GM21390 (cell line): Measurements from ENCODE around the gene N4BP2L1.

ENCODE experiments used
- ATAC-seq: cut with Tn5 transposase; IDR thresholded peaks from one replicate; pipeline ENCODE4 v1.9.1; 2021; ENCODE audit not compliant: unreplicated experiment

N4BP2L1 gene

DNA sequence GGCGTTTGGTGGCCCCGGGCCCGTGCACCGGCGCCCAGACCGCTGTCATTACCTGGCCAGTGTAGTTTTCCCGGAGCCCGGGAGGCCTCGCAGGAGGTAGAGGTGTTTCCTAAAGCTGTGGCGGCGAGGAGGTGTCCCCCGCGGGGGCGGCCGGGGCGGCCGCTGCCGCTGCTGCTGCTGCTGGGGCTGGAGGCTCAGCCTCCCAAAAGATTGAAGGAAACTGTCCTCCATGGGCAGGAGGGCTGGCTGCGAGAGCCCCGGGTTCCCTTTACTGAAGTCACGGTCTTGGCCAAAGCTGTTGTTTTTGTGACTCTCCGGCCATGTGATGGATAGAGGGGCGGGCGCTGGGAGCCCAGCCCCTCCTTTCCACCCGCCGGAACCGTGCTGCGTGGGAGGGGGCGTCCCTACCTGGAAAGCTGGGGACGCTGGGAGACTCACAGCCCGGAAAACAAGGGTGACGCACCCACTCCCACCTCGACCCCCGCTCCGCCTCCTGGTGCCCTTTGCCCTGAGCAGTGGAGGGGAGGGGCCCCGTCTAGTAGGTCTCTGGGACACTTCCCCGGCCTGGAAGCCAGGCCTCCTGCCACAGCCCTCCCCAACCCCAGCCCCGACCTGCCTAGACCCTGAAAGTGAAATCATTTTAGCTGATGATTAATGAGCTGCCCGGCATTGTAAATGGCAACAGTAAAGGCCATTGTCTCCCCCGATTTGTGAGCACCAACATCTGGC is at the start of gene N4BP2L1:
N4BP2L1 (minus strand) TSS at position 279 of the 729 bp plus-strand sequence; CDS start at position 231, 48 bp downstream.
- ATAC-seq, result peak; percentile 66

DNA sequence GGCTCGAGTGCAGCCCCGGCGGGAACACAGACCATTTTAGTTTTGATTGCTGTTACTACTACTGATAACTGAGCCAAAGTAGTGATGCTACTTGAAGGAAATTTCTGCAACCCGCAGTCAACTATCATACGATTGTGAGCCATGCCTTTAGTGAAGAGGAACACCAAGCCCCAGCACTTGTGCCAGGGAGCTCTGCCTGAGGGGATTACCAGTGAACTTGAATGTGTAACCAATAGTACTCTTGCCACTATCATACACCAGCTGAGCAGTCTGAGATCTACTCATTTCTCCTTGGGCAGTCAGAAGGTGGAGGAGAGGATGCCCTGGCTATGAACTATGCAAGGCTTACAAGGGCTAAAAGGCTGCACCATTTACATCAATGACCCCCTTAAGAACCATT is 49.0 kb upstream of the N4BP2L1 start:
- ATAC-seq, result no peak

DNA sequence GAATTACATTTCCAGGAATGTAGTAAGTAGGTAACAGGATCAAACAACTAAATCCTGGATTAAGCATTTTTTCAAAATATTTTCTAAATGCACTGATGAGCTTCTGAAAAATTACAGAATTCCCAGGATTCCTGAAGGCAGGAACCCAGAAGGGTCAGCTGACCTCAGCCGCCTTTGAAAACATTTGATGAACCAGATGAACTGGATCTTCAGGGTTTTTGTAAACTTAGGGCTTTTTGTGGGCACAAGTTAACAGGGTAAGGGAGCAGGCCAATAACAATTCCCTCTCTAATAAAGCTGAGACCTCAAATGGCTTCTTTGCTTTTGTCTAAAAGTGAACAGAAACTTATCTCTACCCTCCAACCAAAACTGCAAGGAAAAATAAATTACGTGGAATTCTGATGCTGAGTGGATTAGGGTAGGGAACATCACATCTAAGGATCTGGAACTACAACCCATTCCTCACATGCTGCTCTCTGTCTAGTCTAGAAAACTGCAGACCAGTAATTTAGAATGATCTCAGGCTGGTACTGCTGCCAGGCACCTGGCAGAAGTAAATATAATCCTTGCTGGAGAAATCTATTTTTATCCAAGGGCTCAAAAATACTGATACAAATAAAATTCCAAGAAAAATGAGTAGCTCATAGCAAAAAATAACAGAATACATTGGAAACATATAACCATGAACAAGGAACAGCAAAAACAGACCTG is 48.2 kb upstream of the N4BP2L1 start:
- no peak for ATAC-seq

DNA sequence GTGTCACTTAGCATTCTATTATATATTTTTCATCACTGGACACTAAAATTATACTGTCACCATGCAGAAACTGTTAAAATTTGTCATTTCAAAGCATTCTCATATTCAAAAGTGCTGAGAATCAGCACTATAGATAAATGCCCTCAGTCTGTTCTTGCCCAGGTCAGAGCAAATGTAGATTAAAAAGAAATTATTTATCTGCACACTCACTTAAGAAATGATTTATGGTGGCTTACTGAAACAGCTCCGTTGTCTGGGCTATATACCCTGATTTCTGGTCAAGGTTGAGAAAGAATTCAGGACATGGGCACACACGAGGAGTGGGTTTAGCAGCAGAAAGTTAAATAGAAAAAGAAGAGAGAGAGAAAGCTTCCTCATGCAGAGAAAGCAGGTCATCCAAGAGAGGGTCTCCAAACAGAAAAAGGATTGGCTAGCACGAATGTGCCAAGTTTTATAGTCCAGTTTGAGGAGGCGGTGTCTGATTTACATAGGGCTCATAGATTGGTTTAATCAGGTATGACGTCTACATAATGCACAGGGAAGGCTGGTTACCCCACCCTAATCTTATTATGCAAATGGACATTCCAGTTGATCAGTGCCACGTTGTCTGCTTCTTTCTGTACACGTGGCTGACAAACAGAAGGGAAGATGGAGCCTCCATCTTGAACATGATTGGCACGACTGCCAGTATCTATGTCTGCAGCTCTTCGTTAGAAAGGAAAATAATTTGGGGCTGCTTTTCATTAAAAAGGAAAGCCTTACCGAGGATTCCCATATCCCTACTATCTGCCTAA is 47.3 kb upstream of the N4BP2L1 start:
- no peak for ATAC-seq

DNA sequence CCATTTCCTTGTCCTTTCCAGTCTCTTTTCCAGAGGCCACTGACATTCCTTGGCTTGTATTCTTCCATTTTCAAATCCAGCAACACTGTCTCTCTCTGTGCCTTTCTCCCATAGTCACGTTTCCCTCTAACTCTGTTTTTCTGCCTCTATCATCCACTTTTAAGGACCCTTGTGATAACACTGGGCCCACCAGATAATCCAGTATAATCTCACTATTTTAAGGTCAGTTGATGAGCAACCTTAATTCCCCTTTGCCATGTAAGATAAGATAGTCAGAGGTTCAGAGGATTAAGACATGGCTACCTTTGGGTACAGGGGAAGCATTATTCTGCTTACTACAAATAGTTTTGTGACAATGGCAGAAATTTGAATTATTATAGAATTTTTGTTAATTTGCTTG is 45.7 kb upstream of the N4BP2L1 start:
- ATAC-seq, result no peak

DNA sequence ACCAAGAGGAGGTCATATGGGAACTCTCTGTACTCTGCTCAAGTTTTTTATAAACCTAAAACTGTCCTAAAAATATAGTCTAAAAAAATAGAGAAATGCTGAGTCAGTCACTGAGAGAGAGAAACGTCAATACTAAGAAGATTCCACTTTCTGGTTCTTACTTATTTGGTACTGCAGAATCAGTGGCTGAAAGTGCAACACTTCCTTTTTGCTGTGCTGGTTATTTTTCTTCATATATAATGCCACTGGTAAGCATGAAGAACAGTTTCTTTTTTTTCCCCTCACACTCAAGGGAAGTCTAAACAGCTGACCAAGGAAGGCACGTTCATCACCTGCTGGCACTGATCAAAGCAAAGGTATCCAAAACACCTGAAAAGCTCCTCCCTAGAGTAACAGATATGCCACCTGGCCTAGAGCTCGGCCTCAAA is 44.3 kb upstream of the N4BP2L1 start:
- ATAC-seq, result peak; percentile 84

DNA sequence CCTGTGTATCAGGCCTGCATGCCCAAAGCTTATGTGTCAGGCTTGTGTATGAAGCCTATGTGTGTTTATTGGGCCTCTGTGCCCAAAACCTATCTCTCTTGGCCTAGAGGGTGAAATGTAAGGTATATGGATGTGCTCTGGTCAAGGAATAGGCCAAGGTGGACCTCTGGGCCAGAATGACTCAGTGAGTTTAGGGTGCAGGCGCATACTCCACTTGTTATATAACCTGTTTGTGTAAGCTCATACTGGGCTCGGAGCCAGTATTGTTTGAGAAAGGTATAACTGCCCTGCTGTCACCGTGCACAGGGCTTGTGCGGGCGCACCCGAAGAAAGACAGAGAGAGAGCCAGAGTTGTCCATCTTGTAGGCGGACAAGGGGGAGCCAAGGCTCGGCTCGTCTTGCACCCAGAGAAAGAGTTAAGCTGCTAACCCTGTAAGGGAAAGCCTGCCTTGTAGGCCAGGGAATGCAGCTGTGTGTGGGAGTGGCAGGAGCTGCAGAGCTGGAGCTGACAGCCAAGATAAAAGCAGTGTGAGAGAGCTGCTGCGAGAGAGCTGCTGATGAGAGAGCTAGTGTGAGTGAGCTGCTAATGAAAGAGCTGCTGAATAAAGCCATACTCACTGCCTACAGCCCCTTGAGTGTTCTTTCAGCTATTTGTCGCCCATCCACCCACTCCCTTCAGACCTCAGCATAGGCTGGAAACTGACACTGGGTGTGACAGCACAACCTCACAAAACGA is 43.4 kb upstream of the N4BP2L1 start:
- peak; percentile 2 for ATAC-seq

DNA sequence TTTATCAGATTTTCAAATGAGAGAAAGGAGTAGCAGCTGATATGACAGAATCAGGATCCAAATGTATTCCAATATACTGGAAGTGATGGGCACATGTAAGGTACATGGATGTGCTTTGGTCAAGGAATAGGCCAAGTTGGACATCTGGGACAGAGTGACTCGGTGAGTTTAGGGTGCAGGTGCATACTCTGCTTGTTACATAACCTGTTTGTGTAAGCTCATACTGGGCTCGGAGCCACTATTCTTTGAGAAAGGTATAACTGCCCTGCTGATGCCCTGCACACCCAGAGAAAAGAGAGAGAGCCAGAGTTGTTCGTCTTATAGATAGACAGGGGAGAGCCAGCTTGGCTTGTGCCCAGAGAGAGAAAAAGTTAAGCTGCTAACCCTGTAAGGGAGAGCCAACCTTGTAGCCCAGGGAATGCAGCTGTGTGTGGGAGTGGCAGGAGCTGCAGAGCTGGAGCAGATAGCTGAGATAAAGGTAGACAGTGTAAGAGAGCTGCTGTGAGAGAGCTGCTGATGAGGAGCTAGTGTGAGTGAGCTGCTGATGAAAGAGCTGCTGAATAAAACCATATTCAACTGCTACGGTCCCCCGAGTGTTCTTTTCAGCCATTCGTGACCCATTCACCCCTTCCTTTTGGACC is 40.7 kb upstream of the N4BP2L1 start:
- no peak for ATAC-seq

DNA sequence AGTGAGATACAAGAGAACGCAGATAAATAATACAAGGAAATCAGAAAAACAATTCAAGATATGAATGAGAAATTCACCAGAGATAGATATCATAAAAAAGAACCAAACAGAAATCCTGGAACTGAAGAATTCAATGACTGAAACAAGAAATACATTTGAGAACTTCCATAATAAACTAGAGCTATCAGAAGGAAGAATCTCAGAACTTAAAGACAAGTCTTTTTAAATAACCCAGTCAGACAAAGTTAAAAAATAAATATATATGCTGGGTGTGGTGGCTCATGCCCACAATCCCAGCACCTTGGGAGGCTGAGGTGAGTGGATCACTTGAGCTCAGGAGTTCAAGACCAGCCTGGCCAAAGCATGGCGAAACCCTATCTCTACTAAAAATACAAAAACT is 28.7 kb upstream of the N4BP2L1 start:
- no peak for ATAC-seq

DNA sequence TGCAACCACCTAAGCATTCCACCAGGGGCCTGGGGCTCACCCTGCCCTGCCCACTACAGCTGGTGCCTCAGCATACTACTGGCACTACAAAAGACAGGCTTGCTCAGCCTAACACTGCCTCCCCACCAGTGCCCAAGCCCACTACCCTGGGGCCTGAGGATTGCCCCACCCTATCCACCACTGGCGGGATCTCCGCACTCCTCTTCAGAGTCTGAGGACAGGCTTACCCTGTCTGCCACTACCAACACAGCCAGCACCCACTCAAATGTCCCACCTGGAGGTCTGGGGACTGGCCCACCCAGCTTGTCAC is 27.6 kb upstream of the N4BP2L1 start:
- no peak for ATAC-seq

DNA sequence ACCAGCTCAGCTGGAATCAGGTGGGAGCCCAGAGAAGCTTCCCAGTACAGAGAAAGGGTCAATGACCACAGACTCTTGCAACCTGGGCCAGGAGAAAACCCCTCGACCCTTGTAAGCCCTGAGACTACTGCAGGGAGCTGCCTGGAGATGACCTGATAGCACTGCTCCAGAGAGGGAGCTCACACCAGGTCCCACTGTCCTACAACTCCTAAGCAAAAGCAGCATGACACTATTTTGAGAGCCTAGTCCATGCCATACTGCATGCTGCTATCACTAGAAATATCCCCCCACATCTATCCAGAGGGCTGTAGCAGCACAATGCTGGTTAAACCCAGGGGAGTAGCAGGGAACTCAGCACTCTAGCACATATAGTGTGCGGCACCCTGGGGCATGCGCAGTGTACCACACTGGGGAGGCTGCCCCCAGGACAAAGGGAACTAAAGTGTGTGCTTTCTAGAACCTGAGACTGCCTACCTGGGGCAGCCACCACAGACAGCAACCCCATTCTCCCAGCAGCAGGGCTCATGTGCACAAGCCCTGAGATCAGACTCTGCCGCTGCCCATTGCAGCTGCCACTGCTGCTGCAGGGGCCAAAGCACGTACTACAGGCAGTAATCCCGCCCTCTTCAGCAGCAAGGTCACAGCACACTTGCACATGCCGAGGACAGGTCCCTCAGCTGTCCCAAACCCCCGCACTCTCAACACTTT is 27.1 kb upstream of the N4BP2L1 start:
- ATAC-seq, result no peak

DNA sequence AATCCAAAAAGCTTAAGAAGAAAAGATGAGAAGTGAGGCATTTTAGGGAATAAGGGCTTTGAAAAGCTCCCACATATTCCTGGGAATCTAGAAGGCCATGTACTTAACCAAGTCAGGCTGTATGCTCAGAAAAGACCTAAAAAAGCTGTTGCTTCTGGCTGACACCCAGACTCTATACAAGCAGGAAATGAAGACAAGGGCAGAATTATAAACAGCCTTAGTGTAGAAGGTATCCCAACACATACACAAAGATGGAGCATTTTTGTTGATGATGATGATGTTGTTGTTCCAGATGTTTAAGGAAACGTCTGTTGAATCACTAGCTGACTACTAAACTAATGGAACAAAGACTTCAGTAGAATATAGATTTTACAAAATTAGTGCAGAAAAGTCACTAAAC is 26.1 kb upstream of the N4BP2L1 start:
- ATAC-seq, result no peak

DNA sequence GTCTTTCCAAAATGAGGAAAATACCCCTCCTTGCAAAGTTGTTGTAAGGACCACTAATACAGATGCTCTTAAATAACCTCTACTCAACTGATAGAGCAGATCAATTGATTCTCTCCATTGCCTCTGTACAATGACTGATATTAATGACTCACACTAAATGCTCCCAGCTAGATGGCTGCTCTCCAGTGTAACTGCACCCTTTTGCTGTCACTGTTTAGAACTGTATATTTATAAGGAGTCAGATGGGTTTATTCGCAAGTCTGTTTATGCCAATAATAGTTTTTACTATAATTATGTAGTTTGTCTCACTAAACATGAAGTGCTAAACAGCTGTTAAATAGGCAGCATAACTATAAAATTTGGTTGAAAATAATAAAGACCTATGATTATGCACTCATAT is 21.0 kb upstream of the N4BP2L1 start:
- ATAC-seq, result no peak

DNA sequence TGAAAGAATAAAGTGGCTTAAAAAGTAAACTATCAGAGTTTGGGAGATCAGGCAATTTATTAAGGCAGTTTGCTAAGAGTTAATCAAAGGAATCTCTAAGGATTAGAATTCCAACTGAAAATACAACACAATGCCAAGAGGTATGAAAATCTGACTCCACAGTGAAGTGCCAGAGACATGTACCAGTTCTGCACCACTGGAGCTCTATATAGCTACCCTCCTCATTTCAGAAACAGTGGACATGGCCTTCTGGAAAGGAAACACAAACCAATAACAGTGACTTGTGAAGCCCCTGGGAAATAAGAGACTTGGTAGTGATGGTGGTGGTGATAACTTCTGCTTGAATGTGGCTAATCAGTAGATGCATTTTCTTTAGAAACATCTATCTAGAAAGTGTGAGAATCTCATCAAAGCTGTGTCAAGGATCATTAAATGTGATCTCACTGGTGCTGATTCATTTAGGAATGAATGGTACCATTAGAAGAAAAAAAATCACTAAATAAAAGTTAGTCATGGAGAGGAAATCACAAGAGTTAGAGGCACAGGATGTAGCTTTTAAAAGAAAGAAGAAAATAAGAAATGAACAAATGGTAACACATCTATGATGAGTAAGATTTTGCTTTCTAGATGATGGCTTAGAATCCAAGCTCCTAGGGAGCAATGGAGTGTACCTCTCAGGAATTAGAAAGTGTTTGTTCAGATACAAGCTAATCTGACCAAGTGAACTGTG is 20.1 kb upstream of the N4BP2L1 start:
- no peak for ATAC-seq

DNA sequence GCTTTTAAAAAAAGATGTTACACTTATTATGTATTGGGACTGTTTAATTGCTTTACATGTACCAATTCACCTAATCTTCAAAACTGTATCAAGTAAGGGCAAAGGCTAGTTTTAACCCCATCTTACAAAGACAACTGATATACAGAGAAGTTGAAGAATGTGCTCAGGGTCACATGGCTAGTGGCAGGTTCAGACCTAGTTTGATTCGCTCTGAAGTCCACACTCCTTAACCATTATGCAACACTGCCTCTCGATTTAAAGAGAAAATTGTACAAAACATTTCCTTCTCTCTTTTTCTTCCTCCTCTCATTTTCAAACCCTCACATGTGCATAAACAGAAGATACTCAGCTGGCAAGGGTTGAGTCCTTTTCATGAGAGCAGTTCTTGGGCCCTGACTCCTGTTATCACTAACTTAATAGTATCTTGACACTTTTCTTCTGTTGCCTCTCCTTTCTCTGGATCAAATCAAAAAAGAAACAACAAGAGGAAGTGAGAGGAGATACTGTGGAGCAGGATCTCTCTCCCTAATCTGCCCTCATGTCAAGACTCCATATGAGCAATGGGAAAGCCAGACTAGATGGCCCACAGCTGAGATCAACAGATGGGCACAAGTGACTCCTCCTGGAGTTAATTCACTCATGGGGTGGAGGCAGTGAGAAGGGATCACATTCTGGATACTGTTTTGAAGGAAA is 19.0 kb upstream of the N4BP2L1 start:
- ATAC-seq, result no peak

DNA sequence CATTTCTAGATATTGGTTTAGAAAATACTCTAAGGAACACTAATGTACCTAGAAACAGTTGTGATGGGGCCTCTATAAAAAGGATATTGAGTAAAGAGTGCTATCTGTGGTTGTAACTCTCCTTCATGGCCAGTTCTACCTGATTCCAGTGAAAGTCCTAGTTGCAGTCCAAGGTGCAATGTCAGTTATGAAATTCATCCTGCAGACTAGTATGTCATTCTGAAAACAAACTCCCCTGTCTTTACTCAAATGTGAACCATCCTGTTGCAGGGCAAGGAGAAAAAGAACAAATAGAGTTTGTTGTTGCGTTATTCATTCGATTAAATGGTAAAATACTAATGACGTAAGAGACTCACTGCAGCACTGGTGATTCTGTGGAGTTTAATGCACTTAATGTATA is 18.3 kb upstream of the N4BP2L1 start:
- no peak for ATAC-seq

DNA sequence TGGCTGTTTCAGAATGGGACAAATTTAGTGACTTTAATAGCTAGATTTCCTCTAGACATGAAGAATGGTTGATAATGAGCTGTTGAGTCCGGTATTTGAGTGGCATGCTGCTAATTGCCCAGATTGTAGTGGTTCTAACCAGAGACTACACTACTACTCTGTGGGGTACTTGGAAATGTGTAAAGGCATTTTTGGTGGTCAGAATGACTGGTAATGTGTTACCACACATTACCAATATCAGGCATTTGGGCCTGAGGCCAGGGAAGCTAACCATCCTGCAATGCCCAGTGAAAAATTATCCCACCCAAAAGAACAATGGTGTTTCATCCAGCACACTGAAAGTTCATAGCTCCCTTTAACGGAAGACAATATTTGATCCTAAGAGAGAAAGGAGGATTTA is 17.5 kb upstream of the N4BP2L1 start:
- no peak for ATAC-seq

DNA sequence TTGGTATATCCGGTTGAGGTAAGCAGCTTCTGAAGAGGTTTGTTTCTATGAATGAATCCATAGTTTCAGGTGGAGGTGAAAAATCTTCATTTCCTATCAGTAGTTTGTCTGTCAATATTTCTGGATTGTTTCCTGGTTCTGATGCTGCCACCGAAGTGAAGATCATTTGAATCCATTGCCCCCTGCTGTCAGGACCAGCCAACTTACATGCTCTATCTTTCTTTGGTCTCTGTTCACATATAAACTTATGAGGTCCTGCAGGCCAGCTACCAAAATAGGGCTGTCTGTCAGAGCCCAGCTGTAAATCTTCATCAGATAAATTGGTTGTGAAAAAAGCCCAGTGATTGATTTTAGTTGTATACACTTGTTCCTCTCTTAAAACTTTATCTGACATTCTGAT is 15.2 kb upstream of the N4BP2L1 start:
- ATAC-seq, result peak; percentile 65

DNA sequence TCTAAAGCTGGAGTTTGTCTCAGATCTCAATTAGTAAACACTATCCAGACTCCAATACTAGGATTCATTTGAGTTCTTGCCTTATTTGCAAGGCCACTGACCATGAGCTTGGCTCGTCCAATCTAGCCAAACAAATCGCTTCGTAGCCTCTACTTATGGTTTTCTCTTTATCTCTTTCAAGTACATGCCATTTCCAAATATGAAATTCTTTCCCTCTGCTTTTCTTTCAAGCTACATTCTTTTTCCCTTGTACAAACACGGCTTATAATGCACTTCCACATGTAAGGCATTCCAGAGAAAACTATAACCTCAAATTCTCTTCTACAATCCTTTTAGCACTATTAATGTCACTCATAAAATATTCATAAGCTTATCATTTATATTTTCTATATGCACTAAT is 10.9 kb upstream of the N4BP2L1 start:
- ATAC-seq, result no peak
